Measurements from ENCODE around the gene ADK. TPM values are rescaled to one million over a fixed set of nuclear protein-coding genes. Genes with fewer than 3 reads are reported as not detected.

Gene ADK
- total and polyA plus RNA-seq, 8 donors, result 7.2 to 66.1 (median 21.5) TPM

GRCh38 chr10:74275755-74276290, 124.8 kb downstream of the ADK start:
- Histone ChIP-seq H3K27ac (no peak overlapping the region), H3K4me1 (no peaks in the 10 kb centered on the region), H3K9me3 (no peaks in the 10 kb centered on the region), H3K27me3 (no peaks in the 10 kb centered on the region), H3K4me3 (no peak overlapping the region), H3K36me3 (no peaks in the 10 kb centered on the region)
- TF ChIP-seq, protein P1, sequence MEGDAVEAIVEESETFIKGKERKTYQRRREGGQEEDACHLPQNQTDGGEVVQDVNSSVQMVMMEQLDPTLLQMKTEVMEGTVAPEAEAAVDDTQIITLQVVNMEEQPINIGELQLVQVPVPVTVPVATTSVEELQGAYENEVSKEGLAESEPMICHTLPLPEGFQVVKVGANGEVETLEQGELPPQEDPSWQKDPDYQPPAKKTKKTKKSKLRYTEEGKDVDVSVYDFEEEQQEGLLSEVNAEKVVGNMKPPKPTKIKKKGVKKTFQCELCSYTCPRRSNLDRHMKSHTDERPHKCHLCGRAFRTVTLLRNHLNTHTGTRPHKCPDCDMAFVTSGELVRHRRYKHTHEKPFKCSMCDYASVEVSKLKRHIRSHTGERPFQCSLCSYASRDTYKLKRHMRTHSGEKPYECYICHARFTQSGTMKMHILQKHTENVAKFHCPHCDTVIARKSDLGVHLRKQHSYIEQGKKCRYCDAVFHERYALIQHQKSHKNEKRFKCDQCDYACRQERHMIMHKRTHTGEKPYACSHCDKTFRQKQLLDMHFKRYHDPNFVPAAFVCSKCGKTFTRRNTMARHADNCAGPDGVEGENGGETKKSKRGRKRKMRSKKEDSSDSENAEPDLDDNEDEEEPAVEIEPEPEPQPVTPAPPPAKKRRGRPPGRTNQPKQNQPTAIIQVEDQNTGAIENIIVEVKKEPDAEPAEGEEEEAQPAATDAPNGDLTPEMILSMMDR (IDR thresholded peaks at IDR 0.05), result no peak
- TF ChIP-seq POLR2AphosphoS5 (IDR thresholded peaks at IDR 0.05) (no peak), EP300 (IDR thresholded peaks at IDR 0.05) (no peak), POLR2A (IDR thresholded peaks at IDR 0.05) (no peak)
- intact Hi-C loops (cut with DNase I; ENCODE audit: low total_unique reads), result no loop called here
- 86 to 96% (median 94%) methylated on average over 6 of the region's 6 CpGs for WGBS, 5 donors
- DNase-seq, result no peak

DNA sequence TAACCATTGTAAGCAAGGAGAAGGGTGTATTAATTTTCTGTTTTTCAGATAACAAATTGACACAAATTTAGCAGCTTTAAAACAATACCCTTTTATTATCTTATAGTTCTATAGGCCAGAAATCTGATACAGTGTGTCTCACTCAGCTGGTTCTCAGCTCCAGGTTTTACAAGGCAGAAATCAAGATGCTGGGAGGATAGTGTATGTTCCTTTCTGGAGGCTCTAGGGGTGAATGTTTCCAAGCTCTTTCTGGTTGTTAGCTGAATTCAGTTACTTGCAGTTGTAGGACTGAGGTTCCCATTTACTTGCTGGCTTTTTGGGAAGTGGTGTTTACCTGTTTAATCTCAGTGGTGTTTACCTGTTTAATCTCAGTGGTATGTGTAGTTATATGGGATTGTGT, 125.4 kb downstream of the ADK start:
- intact Hi-C loops (cut with DNase I; ENCODE audit: low total_unique reads), result no loop called here
- Histone ChIP-seq H3K27ac (no peak overlapping the region), H3K4me3 (no peak overlapping the region), H3K4me1 (no peaks in the 10 kb centered on the region), H3K27me3 (no peaks in the 10 kb centered on the region), H3K36me3 (no peaks in the 10 kb centered on the region), H3K9me3 (no peaks in the 10 kb centered on the region)
- TF ChIP-seq, protein P1 (IDR thresholded peaks at IDR 0.05), result no peak
- TF ChIP-seq EP300 (IDR thresholded peaks at IDR 0.05) (no peak), POLR2AphosphoS5 (IDR thresholded peaks at IDR 0.05) (no peak), POLR2A (IDR thresholded peaks at IDR 0.05) (no peak)
- DNase-seq, result no peak

DNA sequence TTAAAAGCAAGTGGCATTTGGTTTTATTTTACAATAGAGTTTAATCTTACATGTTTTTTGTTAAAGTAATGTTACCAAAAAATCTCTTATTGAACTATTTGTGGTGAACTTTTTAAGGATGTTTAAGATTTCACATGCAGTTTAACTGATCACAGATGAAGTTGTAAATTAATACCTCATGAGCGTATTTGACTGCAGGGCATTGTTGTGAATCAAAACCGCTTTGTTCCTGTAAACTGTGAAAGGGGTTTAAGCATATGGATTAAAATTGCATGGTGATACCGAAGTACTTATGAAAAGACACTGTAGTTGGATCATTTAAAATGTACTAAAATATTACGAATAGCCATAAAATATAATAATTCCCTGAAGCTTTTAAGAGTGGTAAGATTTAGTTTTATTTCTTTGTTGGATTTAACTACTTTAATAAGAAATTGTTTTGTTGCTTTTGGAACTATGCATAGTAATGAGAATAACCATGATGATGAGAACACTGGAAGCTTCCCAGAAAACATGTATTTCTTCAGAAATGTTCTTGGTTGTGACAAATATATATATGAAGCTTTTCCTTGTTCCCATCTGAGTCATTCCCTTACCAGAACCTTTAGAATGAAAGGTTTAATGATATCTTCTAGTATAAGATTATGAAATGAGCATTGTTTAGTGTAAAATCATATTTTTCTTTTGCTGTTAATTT, 131.3 kb downstream of the ADK start:
- WGBS, 5 donors, result 76 to 97% (median 91%) methylated on average over 4 of the region's 4 CpGs

GRCh38 chr10:74282848-74283210, 131.8 kb downstream of the ADK start:
- 82 to 95% (median 87%) methylated on average over 2 of the region's 2 CpGs for WGBS, 5 donors
- Histone ChIP-seq H3K27ac (no peak overlapping the region), H3K27me3 (no peaks in the 10 kb centered on the region), H3K4me3 (no peak overlapping the region), H3K36me3 (no peaks in the 10 kb centered on the region), H3K4me1 (peaks cover 0 to 7% (median 0%) of the 10 kb centered on the region in 4 donors), H3K9me3 (peaks cover 0 to 12% (median 0%) of the 10 kb centered on the region in 4 donors)
- TF ChIP-seq POLR2A (IDR thresholded peaks at IDR 0.05), result no peak
- no peak for TF ChIP-seq EP300 (IDR thresholded peaks at IDR 0.05)
- TF ChIP-seq, protein P1 (IDR thresholded peaks at IDR 0.05), result no peak
- TF ChIP-seq POLR2AphosphoS5 (IDR thresholded peaks at IDR 0.05), result no peak
- DNase-seq, result no peak
- intact Hi-C loops (cut with DNase I; ENCODE audit: low total_unique reads), result no loop called here

More for the DNA sequence above, 131.3 kb downstream of the ADK start:
- peaks cover 0 to 7% (median 0%) of the 10 kb centered on the region in 4 donors for H3K4me1 ChIP-seq
- no peak overlapping the region for H3K27ac ChIP-seq
- DNase-seq, result no peak
- H3K9me3 ChIP-seq, result peaks cover 0 to 12% (median 0%) of the 10 kb centered on the region in 4 donors
- H3K4me3 ChIP-seq, result no peak overlapping the region
- H3K36me3 ChIP-seq, result no peaks in the 10 kb centered on the region
- TF ChIP-seq POLR2A (IDR thresholded peaks at IDR 0.05) (no peak), EP300 (IDR thresholded peaks at IDR 0.05) (no peak), POLR2AphosphoS5 (IDR thresholded peaks at IDR 0.05) (no peak)
- TF ChIP-seq, protein P1 (IDR thresholded peaks at IDR 0.05), result no peak
- no peaks in the 10 kb centered on the region for H3K27me3 ChIP-seq
- intact Hi-C loops (cut with DNase I; ENCODE audit: low total_unique reads), result no loop called here

Measured in stomach (tissue), 9 donors.